Nephron progenitor cell (in vitro differentiated cells): ENCODE results near the gene STK38L.

Source experiments
- DNase-seq: peaks from one replicate; pipeline ENCODE4 v3.0.0; 2021
- H3K27ac Mint-ChIP-seq: 2 replicates; pipeline ENCODE4 v1.8.0; 2021; ENCODE audit warnings: mild to moderate bottlenecking, moderate library complexity, mixed read lengths
- H3K27me3 Mint-ChIP-seq: 2 replicates; pipeline ENCODE4 v1.8.0; 2021; ENCODE audit warnings: mild to moderate bottlenecking, low read depth, mixed read lengths; ENCODE audit not compliant: poor library complexity
- H3K36me3 Mint-ChIP-seq: 2 replicates; pipeline ENCODE4 v1.8.0; 2021; ENCODE audit warnings: low read depth, mixed read lengths
- H3K4me1 Mint-ChIP-seq: 2 replicates; pipeline ENCODE4 v1.8.0; 2021; ENCODE audit warnings: mixed read lengths
- H3K4me3 Mint-ChIP-seq: 2 replicates; pipeline ENCODE4 v1.8.0; 2021; ENCODE audit warnings: mild to moderate bottlenecking, moderate library complexity, mixed read lengths
- H3K9me3 Mint-ChIP-seq: 2 replicates; pipeline ENCODE4 v1.8.0; 2021; ENCODE audit warnings: mild to moderate bottlenecking, moderate library complexity, mixed read lengths
- CTCF ChIP-seq: fragments of 200-600 bp; sonication (generic); IDR thresholded peaks from 2 replicates; pipeline ENCODE4 v1.5.0; 2021; ENCODE audit warnings: antibody characterized with exemption

The STK38L gene

GRCh38 chr12:27342536-27342935 is 98.5 kb downstream of the STK38L start:
- DNase-seq = no peak
- TF ChIP-seq CTCF = no peak
- Mint-ChIP-seq H3K9me3 (no peaks in the 10 kb centered on the region), H3K36me3 (no peaks in the 10 kb centered on the region), H3K27me3 (peaks cover 3% of the 10 kb centered on the region), H3K4me3 (no peak overlapping the region), H3K4me1 (no peaks in the 10 kb centered on the region), H3K27ac (no peak overlapping the region)

GRCh38 chr12:27343255-27344000 is 99.3 kb downstream of the STK38L start:
- no peak for DNase-seq
- H3K4me1 Mint-ChIP-seq = no peaks in the 10 kb centered on the region

GRCh38 chr12:27344246-27344645 is 100.2 kb downstream of the STK38L start:
- Mint-ChIP-seq H3K4me3 (no peak overlapping the region), H3K27me3 (peaks cover 3% of the 10 kb centered on the region), H3K27ac (no peak overlapping the region), H3K4me1 (no peaks in the 10 kb centered on the region), H3K9me3 (no peaks in the 10 kb centered on the region), H3K36me3 (no peaks in the 10 kb centered on the region)
- DNase-seq = no peak
- TF ChIP-seq CTCF = no peak

More at GRCh38 chr12:27343255-27344000, 99.3 kb downstream of the STK38L start:
- no peak overlapping the region for H3K27ac Mint-ChIP-seq
- H3K36me3 Mint-ChIP-seq = no peaks in the 10 kb centered on the region
- peaks cover 3% of the 10 kb centered on the region for H3K27me3 Mint-ChIP-seq
- H3K4me3 Mint-ChIP-seq = no peak overlapping the region
- no peaks in the 10 kb centered on the region for H3K9me3 Mint-ChIP-seq
- TF ChIP-seq CTCF = no peak

GRCh38 chr12:27344760-27345159 is 100.7 kb downstream of the STK38L start:
- Mint-ChIP-seq H3K4me1 (no peaks in the 10 kb centered on the region), H3K36me3 (no peaks in the 10 kb centered on the region), H3K9me3 (no peaks in the 10 kb centered on the region), H3K27ac (no peak overlapping the region), H3K27me3 (no peaks in the 10 kb centered on the region), H3K4me3 (no peak overlapping the region)
- TF ChIP-seq CTCF = no peak
- no peak for DNase-seq

GRCh38 chr12:27345376-27345775 is 101.3 kb downstream of the STK38L start:
- Mint-ChIP-seq H3K27me3 (no peaks in the 10 kb centered on the region), H3K9me3 (no peaks in the 10 kb centered on the region), H3K4me1 (no peaks in the 10 kb centered on the region), H3K36me3 (no peaks in the 10 kb centered on the region), H3K27ac (no peak overlapping the region), H3K4me3 (no peak overlapping the region)
- TF ChIP-seq CTCF = no peak
- DNase-seq = no peak

GRCh38 chr12:27347779-27348178 is 103.7 kb downstream of the STK38L start:
- TF ChIP-seq CTCF = no peak
- no peaks in the 10 kb centered on the region for H3K9me3 Mint-ChIP-seq
- peaks cover 2% of the 10 kb centered on the region for H3K27me3 Mint-ChIP-seq
- H3K4me3 Mint-ChIP-seq = no peak overlapping the region
- no peak for DNase-seq
- no peaks in the 10 kb centered on the region for H3K4me1 Mint-ChIP-seq
- H3K36me3 Mint-ChIP-seq = no peaks in the 10 kb centered on the region
- H3K27ac Mint-ChIP-seq = no peak overlapping the region
